ENCODE results near the gene AK1. TPM values are rescaled to one million over a fixed set of nuclear protein-coding genes. Genes with fewer than 3 reads are reported as not detected.

Gene AK1
- total and polyA plus RNA-seq, 9 of the 15 experiments (the other 6 are each of a cell fraction or from before 2014, with no cell fraction given), result 10.1 to 71.8 (median 39.0) TPM

DNA sequence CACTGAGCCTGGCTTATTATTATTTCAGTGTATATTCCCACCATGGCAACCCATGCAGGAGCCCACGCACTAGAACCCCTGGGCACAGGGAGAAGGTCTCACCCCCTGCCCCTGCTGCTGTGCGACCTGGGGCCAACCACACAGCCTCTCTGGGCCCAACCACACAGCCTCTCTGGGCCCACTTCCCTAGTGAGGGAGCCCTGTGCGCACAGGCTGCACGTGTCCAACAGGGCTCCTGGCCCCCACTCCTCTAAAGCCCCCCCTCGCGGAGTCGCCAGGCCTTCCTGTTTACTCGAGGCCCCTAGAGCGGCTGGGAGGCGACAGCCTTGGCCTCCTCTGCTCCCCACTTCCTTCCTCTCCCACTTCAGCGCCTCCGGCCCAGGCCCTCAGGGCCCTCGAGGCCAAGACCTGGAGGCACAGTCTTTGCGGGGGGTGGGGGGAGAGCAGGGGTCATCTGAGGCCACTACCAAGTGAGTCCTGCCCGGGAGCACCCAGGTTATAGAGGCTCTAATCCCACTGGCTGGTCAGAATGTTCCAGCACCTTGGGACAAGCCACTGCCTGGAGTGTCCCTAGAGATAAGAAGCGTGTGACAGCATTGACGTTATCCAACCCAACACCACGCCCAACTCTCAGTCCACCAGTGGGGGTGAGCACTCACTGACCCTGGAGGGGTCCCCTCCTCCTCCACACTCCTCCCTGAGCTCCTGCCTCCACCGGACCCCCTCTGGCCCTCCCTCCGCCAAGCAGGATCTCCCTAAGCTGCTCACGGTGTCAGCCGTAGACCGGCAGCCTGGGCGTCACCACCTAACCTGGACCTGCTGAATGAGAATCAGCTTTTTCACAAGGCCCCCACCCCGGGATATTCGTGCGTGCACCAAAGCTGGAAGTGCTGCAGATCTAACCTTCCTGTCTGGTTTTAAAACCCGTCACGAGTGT lies 15.1 kb downstream of the AK1 start (continued):
- peak; percentile 71; the same call in 1 of the 2 replicates for TF ChIP-seq ZKSCAN8 (CRISPR knock-in tag; IDR thresholded peaks at IDR 0.05)
- TF ChIP-seq, protein P1, sequence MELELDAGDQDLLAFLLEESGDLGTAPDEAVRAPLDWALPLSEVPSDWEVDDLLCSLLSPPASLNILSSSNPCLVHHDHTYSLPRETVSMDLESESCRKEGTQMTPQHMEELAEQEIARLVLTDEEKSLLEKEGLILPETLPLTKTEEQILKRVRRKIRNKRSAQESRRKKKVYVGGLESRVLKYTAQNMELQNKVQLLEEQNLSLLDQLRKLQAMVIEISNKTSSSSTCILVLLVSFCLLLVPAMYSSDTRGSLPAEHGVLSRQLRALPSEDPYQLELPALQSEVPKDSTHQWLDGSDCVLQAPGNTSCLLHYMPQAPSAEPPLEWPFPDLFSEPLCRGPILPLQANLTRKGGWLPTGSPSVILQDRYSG (tag; conservative IDR thresholded peaks at IDR 0.05; ENCODE audit: low read depth), result peak; percentile 72; the same call in 1 of the 2 replicates
- TF ChIP-seq, protein P2, sequence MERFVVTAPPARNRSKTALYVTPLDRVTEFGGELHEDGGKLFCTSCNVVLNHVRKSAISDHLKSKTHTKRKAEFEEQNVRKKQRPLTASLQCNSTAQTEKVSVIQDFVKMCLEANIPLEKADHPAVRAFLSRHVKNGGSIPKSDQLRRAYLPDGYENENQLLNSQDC (CRISPR knock-in tag; IDR thresholded peaks at IDR 0.05), result no peak
- TF ChIP-seq, protein P3, sequence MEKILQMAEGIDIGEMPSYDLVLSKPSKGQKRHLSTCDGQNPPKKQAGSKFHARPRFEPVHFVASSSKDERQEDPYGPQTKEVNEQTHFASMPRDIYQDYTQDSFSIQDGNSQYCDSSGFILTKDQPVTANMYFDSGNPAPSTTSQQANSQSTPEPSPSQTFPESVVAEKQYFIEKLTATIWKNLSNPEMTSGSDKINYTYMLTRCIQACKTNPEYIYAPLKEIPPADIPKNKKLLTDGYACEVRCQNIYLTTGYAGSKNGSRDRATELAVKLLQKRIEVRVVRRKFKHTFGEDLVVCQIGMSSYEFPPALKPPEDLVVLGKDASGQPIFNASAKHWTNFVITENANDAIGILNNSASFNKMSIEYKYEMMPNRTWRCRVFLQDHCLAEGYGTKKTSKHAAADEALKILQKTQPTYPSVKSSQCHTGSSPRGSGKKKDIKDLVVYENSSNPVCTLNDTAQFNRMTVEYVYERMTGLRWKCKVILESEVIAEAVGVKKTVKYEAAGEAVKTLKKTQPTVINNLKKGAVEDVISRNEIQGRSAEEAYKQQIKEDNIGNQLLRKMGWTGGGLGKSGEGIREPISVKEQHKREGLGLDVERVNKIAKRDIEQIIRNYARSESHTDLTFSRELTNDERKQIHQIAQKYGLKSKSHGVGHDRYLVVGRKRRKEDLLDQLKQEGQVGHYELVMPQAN (IDR thresholded peaks at IDR 0.05; ENCODE audit: borderline replicate concordance), result no peak
- TF ChIP-seq PHF8 (IDR thresholded peaks at IDR 0.05; ENCODE audit: borderline replicate concordance, low read length), result peak; percentile 51; the same call in 1 of the 2 replicates
- no peak for TF ChIP-seq PRMT5 (CRISPR knock-in tag; IDR thresholded peaks at IDR 0.05)
- TF ChIP-seq RBM39 (optimal IDR thresholded peaks at IDR 0.05; ENCODE audit: low read depth, low read length), result no peak
- TF ChIP-seq, protein P4, sequence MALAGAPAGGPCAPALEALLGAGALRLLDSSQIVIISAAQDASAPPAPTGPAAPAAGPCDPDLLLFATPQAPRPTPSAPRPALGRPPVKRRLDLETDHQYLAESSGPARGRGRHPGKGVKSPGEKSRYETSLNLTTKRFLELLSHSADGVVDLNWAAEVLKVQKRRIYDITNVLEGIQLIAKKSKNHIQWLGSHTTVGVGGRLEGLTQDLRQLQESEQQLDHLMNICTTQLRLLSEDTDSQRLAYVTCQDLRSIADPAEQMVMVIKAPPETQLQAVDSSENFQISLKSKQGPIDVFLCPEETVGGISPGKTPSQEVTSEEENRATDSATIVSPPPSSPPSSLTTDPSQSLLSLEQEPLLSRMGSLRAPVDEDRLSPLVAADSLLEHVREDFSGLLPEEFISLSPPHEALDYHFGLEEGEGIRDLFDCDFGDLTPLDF (CRISPR knock-in tag; IDR thresholded peaks at IDR 0.05), result no peak
- TF ChIP-seq CC2D1A (IDR thresholded peaks at IDR 0.05), result no peak
- peak; percentile 93 for TF ChIP-seq LEF1 (IDR thresholded peaks at IDR 0.05)
- TF ChIP-seq, protein P5, sequence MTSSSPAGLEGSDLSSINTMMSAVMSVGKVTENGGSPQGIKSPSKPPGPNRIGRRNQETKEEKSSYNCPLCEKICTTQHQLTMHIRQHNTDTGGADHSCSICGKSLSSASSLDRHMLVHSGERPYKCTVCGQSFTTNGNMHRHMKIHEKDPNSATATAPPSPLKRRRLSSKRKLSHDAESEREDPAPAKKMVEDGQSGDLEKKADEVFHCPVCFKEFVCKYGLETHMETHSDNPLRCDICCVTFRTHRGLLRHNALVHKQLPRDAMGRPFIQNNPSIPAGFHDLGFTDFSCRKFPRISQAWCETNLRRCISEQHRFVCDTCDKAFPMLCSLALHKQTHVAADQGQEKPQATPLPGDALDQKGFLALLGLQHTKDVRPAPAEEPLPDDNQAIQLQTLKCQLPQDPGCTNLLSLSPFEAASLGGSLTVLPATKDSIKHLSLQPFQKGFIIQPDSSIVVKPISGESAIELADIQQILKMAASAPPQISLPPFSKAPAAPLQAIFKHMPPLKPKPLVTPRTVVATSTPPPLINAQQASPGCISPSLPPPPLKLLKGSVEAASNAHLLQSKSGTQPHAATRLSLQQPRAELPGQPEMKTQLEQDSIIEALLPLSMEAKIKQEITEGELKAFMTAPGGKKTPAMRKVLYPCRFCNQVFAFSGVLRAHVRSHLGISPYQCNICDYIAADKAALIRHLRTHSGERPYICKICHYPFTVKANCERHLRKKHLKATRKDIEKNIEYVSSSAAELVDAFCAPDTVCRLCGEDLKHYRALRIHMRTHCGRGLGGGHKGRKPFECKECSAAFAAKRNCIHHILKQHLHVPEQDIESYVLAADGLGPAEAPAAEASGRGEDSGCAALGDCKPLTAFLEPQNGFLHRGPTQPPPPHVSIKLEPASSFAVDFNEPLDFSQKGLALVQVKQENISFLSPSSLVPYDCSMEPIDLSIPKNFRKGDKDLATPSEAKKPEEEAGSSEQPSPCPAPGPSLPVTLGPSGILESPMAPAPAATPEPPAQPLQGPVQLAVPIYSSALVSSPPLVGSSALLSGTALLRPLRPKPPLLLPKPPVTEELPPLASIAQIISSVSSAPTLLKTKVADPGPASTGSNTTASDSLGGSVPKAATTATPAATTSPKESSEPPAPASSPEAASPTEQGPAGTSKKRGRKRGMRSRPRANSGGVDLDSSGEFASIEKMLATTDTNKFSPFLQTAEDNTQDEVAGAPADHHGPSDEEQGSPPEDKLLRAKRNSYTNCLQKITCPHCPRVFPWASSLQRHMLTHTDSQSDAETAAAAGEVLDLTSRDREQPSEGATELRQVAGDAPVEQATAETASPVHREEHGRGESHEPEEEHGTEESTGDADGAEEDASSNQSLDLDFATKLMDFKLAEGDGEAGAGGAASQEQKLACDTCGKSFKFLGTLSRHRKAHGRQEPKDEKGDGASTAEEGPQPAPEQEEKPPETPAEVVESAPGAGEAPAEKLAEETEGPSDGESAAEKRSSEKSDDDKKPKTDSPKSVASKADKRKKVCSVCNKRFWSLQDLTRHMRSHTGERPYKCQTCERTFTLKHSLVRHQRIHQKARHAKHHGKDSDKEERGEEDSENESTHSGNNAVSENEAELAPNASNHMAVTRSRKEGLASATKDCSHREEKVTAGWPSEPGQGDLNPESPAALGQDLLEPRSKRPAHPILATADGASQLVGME (CRISPR knock-in tag; IDR thresholded peaks at IDR 0.05), result no peak
- TF ChIP-seq, protein P6, sequence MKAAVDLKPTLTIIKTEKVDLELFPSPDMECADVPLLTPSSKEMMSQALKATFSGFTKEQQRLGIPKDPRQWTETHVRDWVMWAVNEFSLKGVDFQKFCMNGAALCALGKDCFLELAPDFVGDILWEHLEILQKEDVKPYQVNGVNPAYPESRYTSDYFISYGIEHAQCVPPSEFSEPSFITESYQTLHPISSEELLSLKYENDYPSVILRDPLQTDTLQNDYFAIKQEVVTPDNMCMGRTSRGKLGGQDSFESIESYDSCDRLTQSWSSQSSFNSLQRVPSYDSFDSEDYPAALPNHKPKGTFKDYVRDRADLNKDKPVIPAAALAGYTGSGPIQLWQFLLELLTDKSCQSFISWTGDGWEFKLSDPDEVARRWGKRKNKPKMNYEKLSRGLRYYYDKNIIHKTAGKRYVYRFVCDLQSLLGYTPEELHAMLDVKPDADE (conservative IDR thresholded peaks at IDR 0.05; ENCODE audit: control insufficient read depth, low read depth, low read length), result 0 out of 2 replicates have a peak, but pooled peaks have one; percentile 10
- TF ChIP-seq SRSF9 (IDR thresholded peaks at IDR 0.05; ENCODE audit: borderline replicate concordance, low read depth, low read length), result no peak
- TF ChIP-seq MIER1 (IDR thresholded peaks at IDR 0.05; ENCODE audit: low read depth), result no peak
